Activated naive CD4-positive, alpha-beta T cell treated with anti-CD3 and anti-CD28 coated beads, Interleukin-2, amount 50 U/mL, for 72 hours (primary cell): ENCODE measurements around the gene TAGLN2. TPM values are rescaled to one million over a fixed set of nuclear protein-coding genes. Genes with fewer than 3 reads are reported as not detected.

ENCODE experiments used
- ATAC-seq, 2 donors: fragments of 150-1000 bp; cut with Tn5 transposase; 2 replicates each; pipeline ENCODE4 v1.10.0; 2021; ENCODE audit warnings: mild to moderate bottlenecking in 2 of 2, moderate library complexity in 2 of 2
- DNase-seq, 2 donors: peaks; one replicate each; pipeline ENCODE4 v3.0.0; 2021 to 2022; ENCODE audit warnings: low spot score in 2 of 2
- H3K27ac Mint-ChIP-seq, 2 donors: one replicate each; pipeline ENCODE4 v1.8.0; 2022; ENCODE audit warnings: mild to moderate bottlenecking in 2 of 2, mixed read lengths in 2 of 2
- H3K36me3 Mint-ChIP-seq, 2 donors: one replicate each; pipeline ENCODE4 v1.8.0; 2022; ENCODE audit warnings: mixed read lengths in 2 of 2
- H3K9me3 Mint-ChIP-seq, 2 donors: one replicate each; pipeline ENCODE4 v1.8.0; 2022; ENCODE audit warnings: mixed read lengths in 2 of 2
- total RNA-seq, 2 donors: library from RNA; stranded (reverse); gene quantifications; one replicate each; pipeline ENCODE4 v1.2.3, GENCODE V29; 2022

Gene TAGLN2
- total RNA-seq, 2 donors from 2014 or later: 391 to 559 TPM

DNA sequence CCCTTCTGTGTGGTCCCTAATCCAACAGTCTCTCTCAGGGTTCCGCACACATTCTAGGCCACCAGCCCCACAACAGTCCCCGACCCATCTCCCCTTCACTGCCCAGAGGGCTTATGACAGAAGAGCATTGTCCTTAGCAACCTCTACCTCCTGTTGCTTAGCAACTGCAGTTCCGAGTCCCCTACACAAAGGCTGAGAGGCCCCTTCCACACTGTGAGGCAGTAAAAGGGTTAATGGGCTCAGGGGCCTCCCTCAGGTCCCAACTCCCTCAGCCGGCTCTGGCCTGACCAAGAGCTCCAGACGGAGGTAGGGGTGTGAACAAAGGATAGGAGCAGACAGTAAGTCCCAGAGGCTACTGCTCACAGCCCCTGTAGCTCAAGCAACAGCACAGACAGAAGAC lies 15.8 kb upstream of the TAGLN2 start:
- DNase-seq (no peak), ATAC-seq (no peak)
- no peaks in the 10 kb centered on the region for H3K36me3 Mint-ChIP-seq
- no peaks in the 10 kb centered on the region for H3K9me3 Mint-ChIP-seq
- no peak overlapping the region for H3K27ac Mint-ChIP-seq

DNA sequence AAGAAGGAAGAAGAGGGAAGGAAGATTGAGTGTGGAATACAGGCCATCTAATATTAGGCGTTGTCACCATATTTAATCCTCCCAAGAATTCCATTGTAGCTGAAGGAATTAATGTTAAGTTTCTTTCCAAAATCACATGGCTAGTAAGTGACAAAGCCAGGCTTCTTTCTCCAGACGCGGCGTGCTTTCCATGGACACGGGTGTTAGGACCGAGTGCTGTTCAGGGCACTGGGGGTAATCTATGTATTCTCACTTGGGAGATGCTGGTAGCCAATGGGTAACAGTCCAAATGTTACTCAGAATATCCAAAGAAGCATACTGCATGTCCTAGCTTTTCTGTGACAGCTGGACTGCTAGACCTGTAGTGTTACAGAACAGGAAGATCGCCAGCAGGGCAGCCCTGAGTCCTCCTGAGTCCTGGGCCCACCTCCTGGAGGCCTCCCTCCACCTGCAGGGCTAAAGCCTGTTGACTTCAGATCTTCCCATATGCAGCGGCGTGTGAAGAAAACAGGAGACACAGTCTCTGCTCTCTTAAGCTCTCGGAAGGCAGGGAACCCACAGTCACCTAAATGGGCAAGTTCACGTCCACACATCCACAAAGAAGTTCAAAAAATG lies 14.8 kb upstream of the TAGLN2 start:
- no peaks in the 10 kb centered on the region for H3K9me3 Mint-ChIP-seq

GRCh38 chr1:159939678-159940002 lies 14.3 kb upstream of the TAGLN2 start:
- no peak overlapping the region for H3K27ac Mint-ChIP-seq
- H3K36me3 Mint-ChIP-seq: no peaks in the 10 kb centered on the region
- H3K9me3 Mint-ChIP-seq: no peaks in the 10 kb centered on the region
- DNase-seq: no peak
- no peak for ATAC-seq

More for the DNA sequence above, 14.8 kb upstream of the TAGLN2 start:
- ATAC-seq (no peak), DNase-seq (no peak)
- Mint-ChIP-seq H3K36me3 (no peaks in the 10 kb centered on the region), H3K27ac (no peak overlapping the region)

DNA sequence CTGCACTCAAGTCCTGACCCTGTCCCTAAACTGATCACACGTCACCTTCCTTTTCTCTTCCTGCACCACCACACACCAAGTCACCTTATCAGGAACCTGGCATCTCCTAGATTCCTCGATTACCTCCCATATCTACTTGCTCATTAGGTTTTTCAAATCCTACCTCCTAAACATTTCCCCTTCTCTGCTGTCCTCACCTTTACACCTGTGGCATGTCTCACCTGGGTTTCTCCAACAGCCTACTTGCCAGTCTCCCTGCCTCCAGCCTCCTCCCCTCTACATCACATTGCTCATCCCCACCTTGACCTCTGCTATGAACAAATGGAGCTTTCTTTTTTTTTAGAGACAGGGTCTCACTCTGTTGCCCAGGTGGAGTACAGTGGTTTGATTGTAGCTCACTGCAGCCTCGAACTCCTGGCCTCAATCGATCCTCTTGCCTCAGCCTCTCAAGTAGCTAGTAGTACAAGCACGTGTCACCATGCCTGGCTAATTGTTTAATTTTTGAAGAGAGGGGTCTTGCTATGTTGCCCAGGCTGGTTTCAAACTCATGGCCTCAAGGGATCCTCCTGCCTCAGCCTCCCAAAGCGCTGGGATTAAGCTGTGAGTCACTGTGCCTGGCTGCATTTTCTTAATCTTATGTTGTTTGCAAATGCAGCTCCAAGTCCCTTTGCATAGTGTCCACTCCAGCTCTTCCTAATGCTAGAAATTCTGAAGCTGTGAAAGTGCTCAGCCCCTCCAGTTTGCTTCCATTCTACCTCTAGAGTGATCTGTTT lies 13.8 kb upstream of the TAGLN2 start:
- ATAC-seq (no peak), DNase-seq (no peak)
- no peaks in the 10 kb centered on the region for H3K36me3 Mint-ChIP-seq
- H3K9me3 Mint-ChIP-seq: no peaks in the 10 kb centered on the region
- H3K27ac Mint-ChIP-seq: no peak overlapping the region

DNA sequence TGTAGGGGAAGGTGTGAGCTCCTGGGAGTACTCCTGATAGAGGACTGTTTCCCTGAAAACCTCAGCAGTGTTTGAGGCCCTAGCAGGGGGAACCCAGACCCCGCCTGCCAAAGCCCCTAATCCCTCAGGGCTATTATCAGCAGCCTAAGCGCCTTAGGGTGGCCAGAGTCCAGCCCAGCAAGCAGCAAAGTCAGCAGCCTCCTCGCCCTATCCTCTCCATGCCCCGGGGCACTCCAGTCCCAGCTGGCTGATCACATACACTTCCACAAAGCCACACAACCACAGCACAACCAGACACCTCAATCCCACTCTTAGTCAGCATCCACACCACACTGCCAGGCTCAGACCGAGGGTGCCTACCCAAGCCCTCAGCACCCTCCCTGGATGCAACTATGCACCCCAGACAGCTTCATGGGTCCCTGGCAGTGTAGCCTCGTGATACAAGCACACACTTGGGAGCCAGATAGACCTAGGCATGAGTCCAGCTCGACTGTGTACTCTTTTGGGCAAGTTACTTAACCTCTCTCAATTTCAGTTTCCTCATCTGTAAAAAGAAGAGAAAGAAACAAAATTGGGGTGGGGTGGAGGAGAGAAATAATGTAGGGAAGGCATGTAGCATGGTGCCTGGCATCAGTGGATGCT lies 13.0 kb upstream of the TAGLN2 start:
- no peaks in the 10 kb centered on the region for H3K9me3 Mint-ChIP-seq
- ATAC-seq (peak in 1 of 2 donors; percentile 52), DNase-seq (no peak)
- no peak overlapping the region for H3K27ac Mint-ChIP-seq
- no peaks in the 10 kb centered on the region for H3K36me3 Mint-ChIP-seq

DNA sequence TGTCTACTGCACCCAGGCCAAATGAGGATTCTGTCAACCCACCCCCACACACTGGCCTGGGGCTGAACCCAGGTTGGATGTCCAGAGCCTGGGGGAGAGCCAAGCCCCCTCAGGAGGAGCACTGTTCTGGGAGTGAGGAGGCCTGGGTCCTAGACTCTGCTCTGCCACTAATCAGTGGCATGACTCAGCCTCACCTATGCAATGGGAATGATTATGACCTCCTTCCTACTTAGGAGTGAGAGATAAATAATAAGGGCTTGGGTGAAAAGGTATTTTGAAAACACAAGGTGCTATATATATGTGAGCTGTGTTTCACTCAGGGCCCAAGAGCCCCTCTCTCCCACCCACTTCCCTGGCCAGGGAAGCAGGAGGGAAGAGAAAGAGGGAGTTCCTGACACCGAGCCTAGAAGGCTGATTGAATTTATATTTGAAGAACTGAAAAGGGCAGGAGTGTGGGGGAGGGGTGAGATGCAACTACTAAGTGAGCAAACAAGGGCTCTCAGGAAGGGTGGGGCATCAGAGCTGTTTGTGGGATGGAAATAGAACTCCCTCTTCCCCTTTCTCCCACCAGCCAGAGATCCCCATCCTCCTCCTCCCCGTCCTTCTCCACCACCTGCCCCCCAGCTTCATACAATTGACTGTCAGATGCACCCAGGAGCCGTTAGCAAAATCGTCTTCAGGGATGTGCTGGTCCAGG lies 11.9 kb upstream of the TAGLN2 start:
- H3K27ac Mint-ChIP-seq: no peak overlapping the region
- no peaks in the 10 kb centered on the region for H3K36me3 Mint-ChIP-seq
- no peak for DNase-seq
- ATAC-seq: no peak
- no peaks in the 10 kb centered on the region for H3K9me3 Mint-ChIP-seq

DNA sequence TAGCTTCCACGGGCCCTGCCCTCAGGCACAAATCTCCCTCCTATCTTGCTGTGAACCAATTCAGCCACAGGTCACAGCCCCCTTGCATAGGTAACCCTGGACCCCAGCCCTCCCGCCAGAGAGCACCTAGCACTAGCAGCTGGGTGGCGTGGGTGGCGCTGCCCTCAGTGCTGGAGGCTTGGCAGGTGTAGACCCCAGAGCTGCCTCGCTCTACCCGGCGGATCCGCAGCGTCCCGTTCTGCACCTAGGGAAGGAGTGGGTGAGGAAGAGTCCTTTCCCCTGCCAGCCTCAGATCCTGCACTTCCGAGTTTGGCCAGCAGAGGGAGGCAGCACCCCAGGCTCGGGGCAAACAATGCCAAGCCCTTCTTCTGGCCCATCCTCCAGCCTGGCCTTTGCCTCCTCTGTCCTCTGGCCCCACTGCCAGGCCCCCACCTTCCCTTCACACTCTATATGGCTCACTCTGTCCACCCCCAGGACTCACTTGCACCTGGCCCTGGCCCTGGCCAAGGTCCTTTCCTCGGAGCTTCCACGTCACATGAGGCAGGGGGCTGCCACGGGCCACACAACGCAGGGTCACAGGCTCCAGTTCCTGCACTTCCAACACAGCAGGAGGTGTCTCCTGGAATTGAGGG lies 11.1 kb upstream of the TAGLN2 start:
- no peaks in the 10 kb centered on the region for H3K9me3 Mint-ChIP-seq
- no peak overlapping the region for H3K27ac Mint-ChIP-seq
- H3K36me3 Mint-ChIP-seq: no peaks in the 10 kb centered on the region
- peak; percentile 79 to 86 for ATAC-seq
- peak; percentile 81 to 97 for DNase-seq

GRCh38 chr1:159935719-159936272 lies 10.5 kb upstream of the TAGLN2 start:
- no peak for DNase-seq
- no peaks in the 10 kb centered on the region for H3K36me3 Mint-ChIP-seq
- no peaks in the 10 kb centered on the region for H3K9me3 Mint-ChIP-seq
- H3K27ac Mint-ChIP-seq: no peak overlapping the region
- no peak for ATAC-seq

GRCh38 chr1:159935305-159935704 lies 10.0 kb upstream of the TAGLN2 start:
- H3K9me3 Mint-ChIP-seq: no peaks in the 10 kb centered on the region
- DNase-seq (no peak), ATAC-seq (no peak)
- no peaks in the 10 kb centered on the region for H3K36me3 Mint-ChIP-seq
- H3K27ac Mint-ChIP-seq: no peak overlapping the region

DNA sequence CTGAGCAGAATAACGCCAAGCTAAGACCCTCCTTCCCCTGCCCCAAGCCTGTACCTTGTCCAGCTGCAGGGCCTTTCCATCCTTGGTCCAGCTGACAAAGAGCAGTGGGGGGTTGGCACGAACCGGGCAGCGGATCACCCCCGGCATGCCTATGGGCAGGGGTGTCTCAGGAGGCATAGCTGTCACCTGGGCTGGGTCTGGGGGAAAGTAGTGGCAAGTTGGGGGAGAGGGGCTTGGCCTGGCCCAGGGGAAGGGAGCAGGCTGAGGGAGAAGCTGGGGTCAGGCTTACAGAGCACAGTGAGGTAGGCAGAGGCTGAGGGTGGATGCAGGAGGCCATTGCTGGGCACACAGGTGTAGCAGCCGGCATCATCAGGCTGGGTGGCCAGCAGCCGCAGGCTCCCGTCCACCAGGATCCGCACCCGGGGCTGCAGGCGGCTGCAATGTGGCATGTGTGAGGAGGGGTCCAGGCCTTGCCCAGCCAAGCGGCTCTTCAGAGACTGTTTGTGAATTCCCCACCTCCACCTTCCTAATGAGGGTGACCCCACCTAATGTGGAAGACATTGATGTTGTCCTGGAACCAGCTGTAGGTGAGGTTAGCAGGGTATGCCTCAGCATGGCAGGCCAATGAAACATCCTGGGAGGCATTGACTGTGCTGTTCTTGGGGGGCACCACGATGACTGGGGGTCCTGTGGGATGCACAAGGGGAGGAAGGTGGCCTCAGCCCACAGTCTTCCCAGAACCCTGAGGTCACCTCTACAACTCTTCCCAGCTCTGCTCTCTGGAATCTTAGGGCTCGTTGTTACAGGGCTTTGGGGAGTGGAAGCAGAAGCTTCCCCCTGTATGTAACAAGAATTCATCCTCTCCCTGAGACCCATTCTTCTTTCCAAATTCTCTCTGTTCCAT lies 9.1 kb upstream of the TAGLN2 start:
- Mint-ChIP-seq H3K27ac (no peak overlapping the region), H3K36me3 (no peaks in the 10 kb centered on the region), H3K9me3 (no peaks in the 10 kb centered on the region)
- no peak for ATAC-seq
- no peak for DNase-seq

GRCh38 chr1:159933347-159933746 lies 8.0 kb upstream of the TAGLN2 start:
- no peaks in the 10 kb centered on the region for H3K36me3 Mint-ChIP-seq
- no peaks in the 10 kb centered on the region for H3K9me3 Mint-ChIP-seq
- no peak for ATAC-seq
- no peak for DNase-seq
- H3K27ac Mint-ChIP-seq: no peak overlapping the region

DNA sequence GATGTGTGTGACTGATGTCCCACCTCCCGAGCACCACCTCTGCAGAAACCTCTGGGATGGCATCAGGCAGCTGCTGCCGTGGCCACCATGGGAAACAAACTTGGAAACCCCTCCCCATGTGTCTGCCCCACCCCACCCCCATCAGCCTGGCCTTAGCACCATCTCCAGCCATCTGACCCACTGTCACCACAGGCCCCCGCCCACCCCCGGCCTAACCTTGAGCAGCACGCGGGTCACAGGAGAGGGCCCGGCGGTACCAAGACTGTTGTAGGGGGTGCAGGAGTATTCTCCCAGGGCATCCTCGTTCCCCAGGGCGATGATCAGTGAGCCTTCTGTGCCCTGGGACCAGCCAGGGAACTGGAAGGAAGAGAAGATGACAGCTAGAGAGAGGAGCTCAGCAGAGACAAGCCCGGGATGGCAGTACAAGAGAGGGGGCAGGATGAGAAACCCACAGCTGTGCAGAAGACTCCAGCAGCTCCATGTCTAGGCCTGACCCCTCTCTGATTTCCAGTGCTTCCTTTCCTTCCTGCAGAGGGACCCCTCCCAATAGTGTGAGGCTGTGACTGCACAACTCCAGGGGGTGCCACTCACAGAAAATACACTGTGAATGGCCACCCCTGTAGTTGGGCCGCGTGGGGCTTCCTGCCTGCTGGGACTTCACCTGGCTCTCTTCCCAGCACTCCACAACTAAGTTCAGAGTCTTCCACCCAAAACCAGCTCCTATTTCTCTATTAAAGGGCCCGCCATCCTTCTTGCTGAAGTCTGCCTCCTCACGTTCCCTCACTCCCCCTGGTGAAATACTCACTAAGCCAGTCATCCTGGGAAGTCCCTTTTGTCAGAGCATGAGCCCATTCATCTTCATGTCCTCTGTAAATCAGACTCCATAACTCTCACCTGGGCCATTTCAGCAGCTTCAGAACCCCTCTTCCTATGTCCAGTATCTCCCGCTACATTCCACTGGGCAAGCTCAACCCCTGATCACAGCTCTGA lies 7.3 kb upstream of the TAGLN2 start:
- Mint-ChIP-seq H3K9me3 (no peaks in the 10 kb centered on the region), H3K36me3 (no peaks in the 10 kb centered on the region), H3K27ac (no peak overlapping the region)
- ATAC-seq (no peak), DNase-seq (no peak)

DNA sequence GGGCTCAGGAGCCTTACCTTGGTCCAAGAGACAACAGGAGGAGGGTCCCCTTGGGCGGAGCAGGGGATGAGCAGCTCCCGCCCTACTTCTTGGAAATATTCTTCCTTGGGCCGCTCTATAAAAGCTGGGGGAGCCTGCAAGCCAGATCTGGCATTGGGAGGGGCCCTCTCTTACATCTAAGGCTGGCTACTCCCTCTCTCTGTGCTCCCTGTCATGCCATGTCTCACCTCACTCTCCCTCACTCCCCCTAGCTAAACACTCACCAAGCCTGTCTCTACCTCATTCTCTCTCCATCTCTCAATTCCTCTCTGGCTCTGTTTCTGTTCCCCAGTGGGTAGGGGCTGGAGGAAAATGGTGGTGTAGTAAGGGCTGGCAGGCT lies 6.5 kb upstream of the TAGLN2 start:
- no peak overlapping the region for H3K27ac Mint-ChIP-seq
- no peaks in the 10 kb centered on the region for H3K36me3 Mint-ChIP-seq
- ATAC-seq (no peak), DNase-seq (no peak)
- no peaks in the 10 kb centered on the region for H3K9me3 Mint-ChIP-seq

GRCh38 chr1:159931101-159931794 lies 5.9 kb upstream of the TAGLN2 start:
- ATAC-seq: no peak
- Mint-ChIP-seq H3K27ac (no peak overlapping the region), H3K36me3 (no peaks in the 10 kb centered on the region), H3K9me3 (no peaks in the 10 kb centered on the region)
- no peak for DNase-seq
